H1 (cell line): Measurements from ENCODE around the gene RAD18. TPM values are rescaled to one million over a fixed set of nuclear protein-coding genes. Genes with fewer than 3 reads are reported as not detected.

Experiments used
- CTCF ChIA-PET: fragments of 300-600 bp; sonication (Branson Sonifier 250); formaldehyde crosslinking; loops from one replicate; lab custom pipeline; 2021; ENCODE audit not compliant: partially characterized antibody; lab: Charles Lee
- POLR2A ChIA-PET: fragments of 300-600 bp; sonication (Branson Sonifier 250); formaldehyde crosslinking; loops from one replicate; lab custom pipeline; 2021; ENCODE audit warnings: inconsistent platforms; ENCODE audit not compliant: partially characterized antibody; lab: Charles Lee
- DNase-seq, 2 experiments: peaks; one replicate each; pipeline versions ENCODE4 v3.0.0 to v3.0.0-alpha.2; 2010 to 2022; ENCODE audit warnings: low spot score in 2 of 2, low read depth in 1 of 2, mixed read lengths in 1 of 2
- FAIRE-seq: peaks from 2 replicates; lab custom pipeline; 2011; peaks lifted over from hg19 to GRCh38; lab: Jason Lieb, UNC
- H2AFZ ChIP-seq: 2 replicates; pipeline ENCODE4 v1.8.1; 2012; ENCODE audit warnings: low read length, inconsistent platforms
- H2AK5ac ChIP-seq: 2 replicates; pipeline ENCODE4 v1.6.1; 2013; ENCODE audit warnings: low read depth, low read length
- H2BK120ac ChIP-seq: replicated peaks from 2 replicates; pipeline ENCODE3; 2013; ENCODE audit warnings: low read depth, low read length, inconsistent platforms
- H2BK12ac ChIP-seq: 2 replicates; pipeline ENCODE4 v1.6.1; 2013; ENCODE audit warnings: low read depth, low read length
- H2BK15ac ChIP-seq: 2 replicates; pipeline ENCODE4 v1.6.1; 2013; ENCODE audit warnings: low read length
- H2BK20ac ChIP-seq: 2 replicates; pipeline ENCODE4 v1.6.1; 2013; ENCODE audit warnings: low read length
- H2BK5ac ChIP-seq: 2 replicates; pipeline ENCODE4 v1.6.1; 2013; ENCODE audit warnings: low read depth, low read length
- H3K14ac ChIP-seq: 2 replicates; pipeline ENCODE4 v1.6.1; 2013; ENCODE audit warnings: inconsistent platforms; ENCODE audit not compliant: insufficient read length
- H3K18ac ChIP-seq: 2 replicates; pipeline ENCODE4 v1.6.1; 2013; ENCODE audit warnings: low read length; ENCODE audit errors: extremely low read depth
- H3K23ac ChIP-seq: 2 replicates; pipeline ENCODE4 v1.6.1; 2013; ENCODE audit warnings: inconsistent platforms; ENCODE audit not compliant: insufficient read length
- H3K23me2 ChIP-seq: 2 replicates; pipeline ENCODE4 v1.6.1; 2013; ENCODE audit warnings: low read depth, low read length
- H3K27ac ChIP-seq: 2 replicates; pipeline ENCODE4 v1.6.1; 2011; ENCODE audit warnings: low read depth, low read length, inconsistent platforms
- H3K27me3 ChIP-seq, 4 experiments: replicated peaks in 1 of 4; 1 replicate in 1 of 4; 2 replicates in 3 of 4; pipeline versions ENCODE4 v1.6.1 to v1.8.1; 2011 to 2013; ENCODE audit warnings: low read length in 3 of 4, mild to moderate bottlenecking in 3 of 4, inconsistent platforms in 2 of 4, mixed read lengths in 2 of 4, moderate library complexity in 1 of 4; ENCODE audit not compliant: control insufficient read depth in 3 of 4, insufficient read depth in 3 of 4; ENCODE audit errors: extremely low read depth in 1 of 4
- H3K36me3 ChIP-seq, 4 experiments: 2 replicates each; pipeline versions ENCODE4 v1.6.1 to v1.8.1; 2011 to 2013; ENCODE audit warnings: mild to moderate bottlenecking in 4 of 4, low read length in 3 of 4, moderate library complexity in 2 of 4, control low read depth in 1 of 4, inconsistent platforms in 1 of 4; ENCODE audit not compliant: insufficient read depth in 4 of 4, control insufficient read depth in 2 of 4
- H3K4ac ChIP-seq: replicated peaks from 2 replicates; pipeline ENCODE3; 2013; ENCODE audit warnings: low read length, low read depth, mixed read lengths, inconsistent platforms; ENCODE audit not compliant: insufficient read length
- H3K4me1 ChIP-seq, 4 experiments: replicated peaks in 1 of 4; 1 replicate in 1 of 4; 2 replicates in 3 of 4; pipeline versions ENCODE4 v1.6.1 to v1.8.1; 2011 to 2013; ENCODE audit warnings: low read length in 3 of 4, inconsistent platforms in 2 of 4, mixed read lengths in 1 of 4; ENCODE audit not compliant: insufficient read depth in 4 of 4, control insufficient read depth in 3 of 4
- H3K4me2 ChIP-seq, 2 experiments: 2 replicates each; pipeline versions ENCODE4 v1.6.1 to v1.8.1; 2011 to 2013; ENCODE audit warnings: low read depth in 2 of 2, low read length in 2 of 2, control low read depth in 1 of 2, inconsistent platforms in 1 of 2, mild to moderate bottlenecking in 1 of 2; ENCODE audit not compliant: insufficient read depth in 1 of 2
- H3K4me3 ChIP-seq, 4 experiments: fragments of 200-600, 300-600 bp in 1 of 4; sonication (generic), shearing (Covaris generic), sonication (Bioruptor Twin) in 1 of 4; 2 replicates each; pipeline versions ENCODE4 v1.5.1 to v1.8.1; 2011 to 2016; ENCODE audit warnings: low read length in 4 of 4, low read depth in 3 of 4, control low read depth in 2 of 4, inconsistent platforms in 2 of 4, mild to moderate bottlenecking in 2 of 4, mixed read lengths in 1 of 4, moderate library complexity in 1 of 4; ENCODE audit not compliant: insufficient read depth in 2 of 4; ENCODE audit errors: extremely low read depth in 1 of 4
- H3K56ac ChIP-seq: replicated peaks from 2 replicates; pipeline ENCODE3; 2013; ENCODE audit warnings: low read depth, mild to moderate bottlenecking, mixed read lengths, low read length, inconsistent platforms; ENCODE audit not compliant: insufficient read length
- H3K79me1 ChIP-seq: 2 replicates; pipeline ENCODE4 v1.6.1; 2013; ENCODE audit warnings: low read depth, low read length, control low read depth
- H3K79me2 ChIP-seq, 2 experiments: 2 replicates each; pipeline versions ENCODE4 v1.6.1 to v1.8.1; 2012 to 2013; ENCODE audit warnings: low read length in 2 of 2, mild to moderate bottlenecking in 2 of 2, inconsistent platforms in 1 of 2; ENCODE audit not compliant: insufficient read depth in 2 of 2, control insufficient read depth in 1 of 2
- H3K9ac ChIP-seq, 4 experiments: replicated peaks in 1 of 4; 1 replicate in 1 of 4; 2 replicates in 3 of 4; pipeline versions ENCODE4 v1.6.1 to v1.8.1; 2011 to 2013; ENCODE audit warnings: low read depth in 3 of 4, low read length in 3 of 4, control low read depth in 2 of 4, mild to moderate bottlenecking in 2 of 4, moderate library complexity in 2 of 4, inconsistent platforms in 1 of 4; ENCODE audit errors: extremely low read depth in 1 of 4
- H3K9me3 ChIP-seq, 2 experiments: 2 replicates each; pipeline versions ENCODE4 v1.6.1 to v1.8.1; 2012 to 2013; ENCODE audit warnings: mild to moderate bottlenecking in 2 of 2, moderate library complexity in 2 of 2, control low read depth in 1 of 2, inconsistent platforms in 1 of 2, low read depth in 1 of 2, low read length in 1 of 2, mixed read lengths in 1 of 2; ENCODE audit not compliant: insufficient read depth in 2 of 2
- H4K20me1 ChIP-seq, 2 experiments: replicated peaks in 1 of 2; 2 replicates each; pipeline versions ENCODE3 to v1.8.1; 2011 to 2013; ENCODE audit warnings: inconsistent platforms in 2 of 2, low read length in 2 of 2, mild to moderate bottlenecking in 1 of 2; ENCODE audit not compliant: insufficient read depth in 2 of 2, control insufficient read depth in 1 of 2
- H4K5ac ChIP-seq: 2 replicates; pipeline ENCODE4 v1.6.1; 2013; ENCODE audit warnings: low read length, low read depth, mixed read lengths, inconsistent platforms; ENCODE audit not compliant: insufficient read length
- H4K8ac ChIP-seq: 2 replicates; pipeline ENCODE4 v1.8.0; 2013; ENCODE audit warnings: mild to moderate bottlenecking, moderate library complexity, low read length, inconsistent platforms; ENCODE audit not compliant: insufficient read depth; ENCODE audit errors: extremely low read depth
- H4K91ac ChIP-seq: replicated peaks from 2 replicates; pipeline ENCODE3; 2013; ENCODE audit warnings: low read length, mixed read lengths, inconsistent platforms; ENCODE audit not compliant: insufficient read length
- WGBS, 2 experiments: shearing (Covaris generic) in 1 of 2; methylation state at CpG; one replicate each; pipeline versions ENCODE4 v1.1.6 to v1.1.7; 2013 to 2015; ENCODE audit warnings: low lambda C conversion rate in 2 of 2, mixed read lengths in 2 of 2, inconsistent platforms in 1 of 2, low coverage in 1 of 2, missing lambda C conversion rate in 1 of 2; ENCODE audit not compliant: insufficient replicate concordance in 2 of 2, insufficient coverage in 1 of 2, insufficient read length in 1 of 2; ENCODE audit errors: extremely low coverage in 1 of 2, missing lambda C conversion rate in 1 of 2; 5-methylcytosine and 5-hydroxymethylcytosine counted together
- polyA plus RNA-seq, 7 experiments: library from polyadenylated mRNA; depleted of rRNA in 3 of 7; stranded (reverse) in 5 of 7; unstranded in 2 of 7; fragments of >200 nt in 5 of 7; fragments of 200-250 nt in 2 of 7; gene quantifications; 1 replicate in 5 of 7; 2 replicates in 1 of 7; 4 replicates in 1 of 7; pipeline versions ENCODE4 v1.2.1 to v1.2.3, GENCODE V29; 2011 to 2013; ENCODE audit warnings: missing spikeins in 2 of 7, mixed read lengths in 2 of 7
- total RNA-seq: library from RNA; stranded (reverse); fragmentation: NEBNext Ultra II Directional; extraction: Animal tissue kit (Norgen Biotek cat#: 25700); gene quantifications from 2 replicates; pipeline ENCODE4 v1.2.1, GENCODE V29; 2021

The RAD18 gene
- total and polyA plus RNA-seq, 2 of the 8 experiments (the other 6 are each of a cell fraction or from before 2014, with no cell fraction given) = 13.0 to 23.2 TPM

DNA sequence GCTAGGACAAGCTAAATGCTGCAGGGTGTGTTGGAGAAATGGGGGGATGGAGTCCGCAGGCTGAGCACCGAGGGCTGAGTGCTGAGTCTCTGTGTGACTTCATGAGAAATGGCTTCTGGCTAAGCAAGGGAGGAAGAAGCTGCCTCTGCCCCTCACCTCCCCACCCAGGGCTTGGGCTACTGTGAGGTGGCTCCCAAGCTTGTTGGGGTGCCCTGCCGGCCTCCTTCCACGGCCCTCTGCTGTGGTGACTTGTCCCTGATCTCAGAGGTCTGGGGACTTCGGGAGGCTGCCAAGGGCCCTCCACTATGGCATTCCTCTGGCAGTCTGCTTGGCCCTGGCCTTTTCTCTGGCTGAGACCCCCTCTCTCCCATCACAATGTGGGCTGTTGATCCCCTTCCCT is 30.1 kb upstream of the RAD18 start:
- H3K27me3 ChIP-seq = no peaks in the 10 kb centered on the region
- POLR2A ChIA-PET = no interaction called here

More for the DNA sequence above, 30.1 kb upstream of the RAD18 start:
- Histone ChIP-seq H3K4me1 (peaks cover 0 to 8% (median 5%) of the 10 kb centered on the region in 4 experiments; a peak in 5 of 7 replicates), H3K79me1 (no peaks in the 10 kb centered on the region; the same call in 1 of the 2 replicates), H3K18ac (no peak overlapping the region), H2BK12ac (no peak overlapping the region), H4K5ac (no peak overlapping the region), H3K9me3 (no peaks in the 10 kb centered on the region; a peak in 1 of 4 replicates), H3K36me3 (no peaks in the 10 kb centered on the region), H2AFZ (no peak overlapping the region), H3K23ac (no peak overlapping the region), H3K27ac (no peak overlapping the region), H3K4me3 (no peak overlapping the region), H2AK5ac (no peak overlapping the region), H3K79me2 (no peaks in the 10 kb centered on the region), H3K56ac (no peak overlapping the region), H3K14ac (no peak overlapping the region), H2BK15ac (no peak overlapping the region), H3K23me2 (no peaks in the 10 kb centered on the region), H4K20me1 (no peaks in the 10 kb centered on the region), H2BK5ac (no peak overlapping the region), H4K91ac (no peak overlapping the region), H3K9ac (no peak overlapping the region), H3K4ac (no peak overlapping the region), H2BK20ac (no peak overlapping the region), H3K4me2 (no peak overlapping the region), H2BK120ac (no peak overlapping the region), H4K8ac (no peak overlapping the region)
- DNase-seq = no peak
- FAIRE-seq = no peak
- WGBS, 2 experiments = 84% methylated on average over 5 of the region's 5 CpGs; no CpG with 5 or more reads in 1 of the 2 experiments
- CTCF ChIA-PET = interaction anchor here (0.6 to 13.2 kb wide), 14 partner anchors 10 to 832 kb away, joined by 3 to 200 read pairs (median 4); no protein-coding TSS in a partner anchor
